K562 treated with DMSO at 1 percent for 12 hours (cell line): Measurements from ENCODE around the gene OR10A3. TPM values are rescaled to one million over a fixed set of nuclear protein-coding genes. Genes with fewer than 3 reads are reported as not detected.

Experiments
- total RNA-seq: library from RNA; unstranded; fragments of 300-600 nt; gene quantifications from 2 replicates; pipeline ENCODE4 v1.2.3, GENCODE V29; 2022; ENCODE audit not compliant: insufficient read depth

OR10A3 gene
- not detected in 2 replicates for total RNA-seq

GRCh38 chr11:7941608-7942007 lies at the start of gene OR10A3:
Gene OR10A3, minus strand, starts transcription at chr11:7941708. Its CDS starts 2,188 bp downstream, at chr11:7939520.

GRCh38 chr11:7986768-7987559 lies 45.5 kb upstream of the OR10A3 start, which contains the start of gene EIF3F:
Gene EIF3F, plus strand, starts transcription at chr11:7987337. Its CDS starts 16 bp downstream, at chr11:7987353.

GRCh38 chr11:7965386-7965785 lies 23.9 kb upstream of the OR10A3 start, which contains the start of gene NLRP10:
Gene NLRP10, minus strand, starts transcription at chr11:7965447. Its CDS starts 1,952 bp downstream, at chr11:7963495.

GRCh38 chr11:7931168-7931567 lies 10.3 kb downstream of the OR10A3 start, which contains the start of gene OR10A6:
Gene OR10A6, minus strand, starts transcription at chr11:7931268. Its CDS starts 2,606 bp downstream, at chr11:7928662.

Other genes starting within 250 kb of the OR10A3 start
- not detected in 2 replicates for gene OVCH2, start 235.2 kb downstream of the OR10A3 start, total RNA-seq
- not detected in 2 replicates for gene OR5P2, start 144.8 kb downstream of the OR10A3 start, total RNA-seq
- not detected in 2 replicates for gene OR5P3, start 110.9 kb downstream of the OR10A3 start, total RNA-seq
- gene OR10A6, start 10.4 kb downstream of the OR10A3 start, total RNA-seq = not detected in 2 replicates
- not detected in 2 replicates for gene NLRP10, start 23.7 kb upstream of the OR10A3 start, total RNA-seq
- gene EIF3F, start 45.6 kb upstream of the OR10A3 start, total RNA-seq = 712 and 957 TPM in 2 replicates
- gene TUB, start 139.5 kb upstream of the OR10A3 start, total RNA-seq = not detected in 2 replicates
- not detected in 2 replicates for gene RIC3, start 227.3 kb upstream of the OR10A3 start, total RNA-seq